ENCODE measurements around the gene CD300LB.

- TF ChIP-seq EZH2 (IDR thresholded peaks at IDR 0.05; ENCODE audit: low read length) (no peak), CTCF (optimal IDR thresholded peaks at IDR 0.05 in 1 of 3, IDR thresholded peaks at IDR 0.05 in 1 of 3, conservative IDR thresholded peaks at IDR 0.05 in 1 of 3; ENCODE audit: extremely low read depth in 1 of 3, insufficient read depth in 2 of 3, low read length in 3 of 3) (no peak)
These were observed 13.9 kb upstream of the CD300LB start for GRCh38 chr17:74544991-74545842.

Measured in keratinocyte (primary cell).